ENCODE data around the gene POLR3C. TPM values are rescaled to one million over a fixed set of nuclear protein-coding genes. Genes with fewer than 3 reads are reported as not detected.
A peak's percentile ranks its signal among the peaks of the same experiment; 100 is the strongest.

POLR3C gene
- total RNA-seq, 6 donors from 2014 or later: 15.9 to 40.9 (median 26.7) TPM

DNA sequence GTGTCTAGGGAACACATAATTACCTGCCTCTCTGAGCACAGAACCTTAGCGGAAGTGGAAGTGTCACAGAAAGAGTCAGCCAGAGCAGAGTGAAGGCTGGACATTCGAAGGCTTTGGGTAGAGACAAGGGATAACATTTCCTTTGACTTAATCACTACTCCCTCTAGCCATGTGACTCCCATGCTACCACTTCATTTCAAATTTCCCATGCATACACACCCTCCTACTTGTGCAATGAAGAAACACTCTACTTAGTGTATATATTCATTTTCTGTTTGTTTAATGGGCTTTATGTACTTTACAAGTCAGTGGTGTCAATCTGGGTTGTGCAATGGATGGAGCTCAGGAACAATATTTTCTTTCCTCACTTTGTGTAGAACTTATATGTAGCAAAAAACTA lies 54.7 kb downstream of the POLR3C start:
- H3K27me3 ChIP-seq: no peaks in the 10 kb centered on the region
- H3K4me3 ChIP-seq: no peak overlapping the region
- no peak for DNase-seq
- 71 to 80% methylated on average over 2 of the region's 2 CpGs for WGBS, 2 donors
- no peaks in the 10 kb centered on the region for H3K9me3 ChIP-seq
- no peaks in the 10 kb centered on the region for H3K4me1 ChIP-seq
- no peak for ATAC-seq (ENCODE audit: low FRiP score in 2 of 2)
- H3K36me3 ChIP-seq: no peaks in the 10 kb centered on the region
- no peak overlapping the region for H3K27ac ChIP-seq
- TF ChIP-seq POLR2A (IDR thresholded peaks at IDR 0.05) (no peak), EP300 (IDR thresholded peaks at IDR 0.05) (no peak), POLR2AphosphoS5 (IDR thresholded peaks at IDR 0.05) (no peak)
- TF ChIP-seq, protein P1, sequence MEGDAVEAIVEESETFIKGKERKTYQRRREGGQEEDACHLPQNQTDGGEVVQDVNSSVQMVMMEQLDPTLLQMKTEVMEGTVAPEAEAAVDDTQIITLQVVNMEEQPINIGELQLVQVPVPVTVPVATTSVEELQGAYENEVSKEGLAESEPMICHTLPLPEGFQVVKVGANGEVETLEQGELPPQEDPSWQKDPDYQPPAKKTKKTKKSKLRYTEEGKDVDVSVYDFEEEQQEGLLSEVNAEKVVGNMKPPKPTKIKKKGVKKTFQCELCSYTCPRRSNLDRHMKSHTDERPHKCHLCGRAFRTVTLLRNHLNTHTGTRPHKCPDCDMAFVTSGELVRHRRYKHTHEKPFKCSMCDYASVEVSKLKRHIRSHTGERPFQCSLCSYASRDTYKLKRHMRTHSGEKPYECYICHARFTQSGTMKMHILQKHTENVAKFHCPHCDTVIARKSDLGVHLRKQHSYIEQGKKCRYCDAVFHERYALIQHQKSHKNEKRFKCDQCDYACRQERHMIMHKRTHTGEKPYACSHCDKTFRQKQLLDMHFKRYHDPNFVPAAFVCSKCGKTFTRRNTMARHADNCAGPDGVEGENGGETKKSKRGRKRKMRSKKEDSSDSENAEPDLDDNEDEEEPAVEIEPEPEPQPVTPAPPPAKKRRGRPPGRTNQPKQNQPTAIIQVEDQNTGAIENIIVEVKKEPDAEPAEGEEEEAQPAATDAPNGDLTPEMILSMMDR (IDR thresholded peaks at IDR 0.05): no peak

DNA sequence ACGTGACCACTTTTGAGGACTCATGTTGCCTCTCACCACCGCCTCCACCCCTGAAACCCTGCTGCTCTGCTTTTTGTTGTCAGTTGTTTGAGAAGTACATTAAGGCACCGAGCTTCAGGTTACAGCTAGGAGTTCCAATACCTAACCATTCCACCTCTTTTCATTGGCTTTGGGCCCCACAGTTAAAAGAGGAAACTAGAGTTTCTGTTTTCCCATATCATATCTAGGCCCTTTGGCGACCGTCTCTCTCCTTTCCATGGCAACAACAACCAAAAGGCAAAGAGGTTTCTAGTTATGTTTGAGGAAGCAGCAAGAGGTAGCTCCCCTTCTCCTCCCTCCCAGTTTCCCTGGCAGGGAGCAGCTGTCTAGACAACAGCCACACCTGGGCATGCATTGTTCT lies 55.8 kb downstream of the POLR3C start:
- Histone ChIP-seq H3K27ac (no peak overlapping the region), H3K27me3 (no peaks in the 10 kb centered on the region), H3K4me3 (no peak overlapping the region), H3K9me3 (no peaks in the 10 kb centered on the region), H3K36me3 (no peaks in the 10 kb centered on the region), H3K4me1 (no peaks in the 10 kb centered on the region)
- 66 to 72% methylated on average over 5 of the region's 5 CpGs for WGBS, 2 donors
- ATAC-seq (ENCODE audit: low FRiP score in 2 of 2) (no peak), DNase-seq (no peak)
- TF ChIP-seq POLR2A (IDR thresholded peaks at IDR 0.05) (no peak), POLR2AphosphoS5 (IDR thresholded peaks at IDR 0.05) (no peak), EP300 (IDR thresholded peaks at IDR 0.05) (no peak)
- TF ChIP-seq, protein P1 (IDR thresholded peaks at IDR 0.05): no peak

DNA sequence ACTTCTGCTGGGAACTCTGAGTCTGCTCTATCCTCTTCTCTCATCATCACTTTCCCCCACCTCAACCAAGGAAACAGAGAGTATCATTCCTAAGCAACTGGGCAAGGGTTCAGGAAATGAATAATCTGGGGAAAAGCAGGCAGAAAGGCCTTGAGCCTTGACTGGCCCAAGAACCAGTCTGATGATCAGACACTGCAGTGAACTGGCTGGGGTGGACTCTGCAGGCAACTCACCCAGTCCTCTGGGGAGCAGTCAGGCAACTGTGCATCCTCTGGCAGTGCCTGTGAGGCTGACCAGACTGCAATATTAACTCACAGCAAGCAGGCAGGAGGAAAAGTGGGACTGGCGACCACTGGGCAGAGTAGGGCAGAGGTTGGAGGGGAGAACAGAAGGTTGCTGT lies 60.7 kb downstream of the POLR3C start:
- no peaks in the 10 kb centered on the region for H3K27me3 ChIP-seq
- H3K9me3 ChIP-seq: no peaks in the 10 kb centered on the region
- H3K27ac ChIP-seq: no peak overlapping the region
- WGBS, 2 donors: 83% methylated on average over 1 of the region's 1 CpG
- TF ChIP-seq, protein P1 (IDR thresholded peaks at IDR 0.05): no peak
- no peak for TF ChIP-seq POLR2A (IDR thresholded peaks at IDR 0.05)
- TF ChIP-seq POLR2AphosphoS5 (IDR thresholded peaks at IDR 0.05): no peak
- TF ChIP-seq EP300 (IDR thresholded peaks at IDR 0.05): no peak
- no peaks in the 10 kb centered on the region for H3K36me3 ChIP-seq
- H3K4me3 ChIP-seq: no peak overlapping the region
- peaks cover 6 to 17% (median 10%) of the 10 kb centered on the region in 4 donors for H3K4me1 ChIP-seq
- ATAC-seq (ENCODE audit: low FRiP score in 2 of 2) (no peak), DNase-seq (no peak)

DNA sequence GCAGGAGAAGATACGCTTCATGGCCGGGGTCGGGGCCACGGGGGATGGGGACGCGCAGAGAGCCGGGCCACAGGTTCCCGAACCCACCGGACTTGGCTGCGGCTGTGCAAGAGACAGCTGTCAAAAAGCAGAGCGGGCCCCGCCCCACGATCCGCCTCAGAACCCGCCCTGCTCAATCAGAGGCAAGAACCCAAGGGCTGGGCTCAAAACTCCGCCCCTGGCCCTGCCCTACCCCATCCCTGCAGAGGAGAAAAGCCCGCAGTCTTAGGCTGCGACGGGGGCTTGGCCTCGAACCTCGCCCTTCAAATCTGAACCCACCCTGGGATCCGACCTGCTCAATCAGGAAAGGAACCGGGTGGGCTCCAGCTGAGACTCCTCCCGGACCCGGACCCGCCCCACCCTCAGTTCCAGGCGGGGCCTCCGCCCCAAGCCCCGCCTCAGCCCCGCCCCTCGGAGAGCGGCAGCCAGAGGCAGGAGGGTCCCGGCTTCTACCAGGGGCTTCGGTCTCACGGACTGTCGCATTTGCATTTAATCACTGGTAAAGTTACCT lies 61.8 kb downstream of the POLR3C start, which contains the start of gene ANKRD35:
TSS of gene ANKRD35 (minus strand) at position 129 of the 550 bp plus-strand sequence. CDS start at position 21, 108 bp downstream.
- H3K27me3 ChIP-seq: no peaks in the 10 kb centered on the region
- no peaks in the 10 kb centered on the region for H3K36me3 ChIP-seq
- H3K4me1 ChIP-seq: peaks cover 11 to 22% (median 19%) of the 10 kb centered on the region in 4 donors
- H3K4me3 ChIP-seq: peak within 1 kb of the TSS; percentile 51 to 91 (median 64)
- ATAC-seq (ENCODE audit: low FRiP score in 2 of 2): peak; percentile 95 to 98
- no peaks in the 10 kb centered on the region for H3K9me3 ChIP-seq
- peak; percentile 92 to 95 for DNase-seq
- peak within 1 kb of the TSS in 3 of 4 donors; percentile 7 to 68 (median 61) for H3K27ac ChIP-seq
- TF ChIP-seq, protein P1 (IDR thresholded peaks at IDR 0.05): no peak
- no peak for TF ChIP-seq POLR2A (IDR thresholded peaks at IDR 0.05)
- no peak for TF ChIP-seq POLR2AphosphoS5 (IDR thresholded peaks at IDR 0.05)
- no peak for TF ChIP-seq EP300 (IDR thresholded peaks at IDR 0.05)
- 0 to 3% methylated on average over 1 to 32 of the region's 36 CpGs for WGBS, 2 donors

DNA sequence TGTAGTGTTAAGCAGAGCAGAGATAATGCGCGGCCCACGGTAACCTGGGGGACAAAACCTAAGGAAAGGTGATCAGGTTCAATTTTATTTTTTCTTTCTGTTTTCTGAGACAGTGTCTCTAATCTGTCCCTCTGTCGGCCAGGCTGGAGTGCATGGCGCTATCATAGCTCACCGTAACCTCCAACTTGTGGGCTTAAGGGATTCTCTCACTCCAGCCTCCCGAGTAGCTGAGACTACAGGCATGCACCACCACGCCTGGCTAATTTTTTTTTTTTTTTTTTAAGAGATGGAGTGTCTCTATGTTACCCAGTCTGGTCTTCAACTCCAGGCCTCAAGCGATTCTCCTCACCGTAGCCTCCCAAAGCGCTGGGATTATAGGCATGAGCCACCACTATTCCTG lies 62.4 kb downstream of the POLR3C start:
- Histone ChIP-seq H3K9me3 (no peaks in the 10 kb centered on the region), H3K36me3 (no peaks in the 10 kb centered on the region), H3K4me3 (peak overlapping the region; percentile 51 to 91 (median 64)), H3K4me1 (peaks cover 17 to 28% (median 25%) of the 10 kb centered on the region in 4 donors), H3K27ac (peak overlapping the region in 3 of 4 donors; percentile 7 to 68 (median 61)), H3K27me3 (no peaks in the 10 kb centered on the region)
- DNase-seq (no peak), ATAC-seq (ENCODE audit: low FRiP score in 2 of 2) (no peak)
- 47 to 48% methylated on average over 11 of the region's 11 CpGs for WGBS, 2 donors
- no peak for TF ChIP-seq EP300 (IDR thresholded peaks at IDR 0.05)
- TF ChIP-seq, protein P1 (IDR thresholded peaks at IDR 0.05): no peak
- TF ChIP-seq POLR2AphosphoS5 (IDR thresholded peaks at IDR 0.05): no peak
- TF ChIP-seq POLR2A (IDR thresholded peaks at IDR 0.05): no peak

All from upper lobe of left lung (tissue), 6 donors.